Mesendoderm (in vitro differentiated cells): Measurements from ENCODE around the gene ZNF574.
"Not testable (repeated sequence)": the region's sequence is repeated elsewhere in the genome, so short reads cannot be mapped to it uniquely, and the experiment has no call there.

Source experiments
- DNase-seq: peaks from one replicate; pipeline ENCODE4 v3.0.0; 2013
- H2AK5ac ChIP-seq: 2 replicates; pipeline ENCODE4 v1.6.1; 2013; ENCODE audit warnings: low read length, inconsistent platforms
- H2BK120ac ChIP-seq: 2 replicates; pipeline ENCODE4 v1.6.1; 2013; ENCODE audit warnings: low read depth, mild to moderate bottlenecking, low read length, moderate library complexity, mixed read lengths
- H2BK15ac ChIP-seq: replicated peaks from 2 replicates; pipeline ENCODE4 v1.6.1; 2013; ENCODE audit warnings: low read depth, mild to moderate bottlenecking, moderate library complexity
- H2BK5ac ChIP-seq: 2 replicates; pipeline ENCODE4 v1.6.1; 2013; ENCODE audit warnings: low read length, inconsistent platforms
- H3K18ac ChIP-seq: 2 replicates; pipeline ENCODE4 v1.6.1; 2013; ENCODE audit warnings: mild to moderate bottlenecking, low read length, mixed read lengths
- H3K23ac ChIP-seq: one replicate; pipeline ENCODE4 v1.6.1; 2013; ENCODE audit warnings: low read length
- H3K27ac ChIP-seq: 2 replicates; pipeline ENCODE4 v1.5.1; 2013; ENCODE audit warnings: low read depth, mild to moderate bottlenecking, inconsistent platforms, low read length, moderate library complexity
- H3K27me3 ChIP-seq: 2 replicates; pipeline ENCODE4 v1.6.1; 2013; ENCODE audit warnings: low read length, control low read depth, mild to moderate bottlenecking, inconsistent platforms; ENCODE audit not compliant: insufficient read depth, poor library complexity
- H3K36me3 ChIP-seq: 2 replicates; pipeline ENCODE4 v1.6.1; 2013; ENCODE audit warnings: low read length, inconsistent platforms; ENCODE audit not compliant: control insufficient read depth, insufficient read depth
- H3K4ac ChIP-seq: one replicate; pipeline ENCODE4 v1.6.1; 2013; ENCODE audit warnings: low read depth, mild to moderate bottlenecking, low read length, moderate library complexity
- H3K4me1 ChIP-seq: 2 replicates; pipeline ENCODE4 v1.6.1; 2013; ENCODE audit warnings: low read depth, low read length, inconsistent platforms; ENCODE audit not compliant: control insufficient read depth
- H3K4me2 ChIP-seq: 2 replicates; pipeline ENCODE4 v1.6.1; 2013; ENCODE audit warnings: low read length
- H3K4me3 ChIP-seq: 2 replicates; pipeline ENCODE4 v1.5.1; 2013; ENCODE audit warnings: mild to moderate bottlenecking, low read length
- H3K56ac ChIP-seq: one replicate; pipeline ENCODE4 v1.6.1; 2013; ENCODE audit warnings: low read length
- H3K79me1 ChIP-seq: 2 replicates; pipeline ENCODE4 v1.6.1; 2013; ENCODE audit warnings: low read length, inconsistent platforms
- H3K79me2 ChIP-seq: 2 replicates; pipeline ENCODE4 v1.6.1; 2013; ENCODE audit warnings: mild to moderate bottlenecking, low read length; ENCODE audit not compliant: control insufficient read depth, insufficient read depth
- H3K9ac ChIP-seq: 2 replicates; pipeline ENCODE4 v1.6.1; 2013; ENCODE audit warnings: low read length, inconsistent platforms
- H4K5ac ChIP-seq: one replicate; pipeline ENCODE4 v1.6.1; 2013; ENCODE audit warnings: low read length
- H4K8ac ChIP-seq: one replicate; pipeline ENCODE4 v1.6.1; 2013; ENCODE audit warnings: low read depth, mild to moderate bottlenecking, control low read depth, low read length, moderate library complexity
- WGBS: extraction: QIAGEN DNeasy Blood & Tissue Kit; methylation state at CpG from one replicate; pipeline ENCODE4 v1.1.7; 2013; ENCODE audit warnings: low lambda C conversion rate, missing lambda C conversion rate; ENCODE audit not compliant: insufficient coverage; ENCODE audit errors: extremely low coverage; 5-methylcytosine and 5-hydroxymethylcytosine counted together

The ZNF574 gene

DNA sequence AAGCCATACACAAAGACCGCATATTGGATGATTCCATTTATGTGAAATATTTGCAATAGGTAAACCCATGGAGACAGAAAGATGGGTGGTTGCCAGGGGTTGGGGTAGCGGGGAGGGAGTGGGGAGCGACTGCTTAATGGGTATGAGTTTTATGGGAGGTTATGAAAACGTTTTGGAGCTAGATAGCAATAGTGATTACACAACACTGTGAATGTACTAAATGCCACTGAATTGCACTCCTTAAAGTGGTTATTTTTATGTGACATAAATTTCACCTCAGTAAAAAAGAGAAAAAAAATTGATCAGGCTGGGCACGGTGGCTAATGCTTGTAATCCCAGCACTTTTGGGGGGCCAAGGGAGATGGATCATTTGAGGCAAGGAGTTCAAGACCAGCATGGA is 42.6 kb upstream of the ZNF574 start:
- Histone ChIP-seq H3K56ac (no peak overlapping the region), H3K18ac (no peak overlapping the region), H3K9ac (no peak overlapping the region), H3K79me2 (no peaks in the 10 kb centered on the region), H2BK15ac (no peak overlapping the region), H4K5ac (no peak overlapping the region), H2BK5ac (no peak overlapping the region), H2AK5ac (no peak overlapping the region), H4K8ac (no peak overlapping the region), H3K27ac (no peak overlapping the region), H3K4me3 (no peak overlapping the region), H3K4me1 (no peaks in the 10 kb centered on the region), H3K79me1 (no peaks in the 10 kb centered on the region), H3K36me3 (no peaks in the 10 kb centered on the region), H3K27me3 (no peaks in the 10 kb centered on the region), H3K4ac (no peak overlapping the region), H3K4me2 (no peak overlapping the region), H3K23ac (no peak overlapping the region), H2BK120ac (no peak overlapping the region)
- no peak for DNase-seq
- 100% methylated on average over 3 of the region's 5 CpGs for WGBS

DNA sequence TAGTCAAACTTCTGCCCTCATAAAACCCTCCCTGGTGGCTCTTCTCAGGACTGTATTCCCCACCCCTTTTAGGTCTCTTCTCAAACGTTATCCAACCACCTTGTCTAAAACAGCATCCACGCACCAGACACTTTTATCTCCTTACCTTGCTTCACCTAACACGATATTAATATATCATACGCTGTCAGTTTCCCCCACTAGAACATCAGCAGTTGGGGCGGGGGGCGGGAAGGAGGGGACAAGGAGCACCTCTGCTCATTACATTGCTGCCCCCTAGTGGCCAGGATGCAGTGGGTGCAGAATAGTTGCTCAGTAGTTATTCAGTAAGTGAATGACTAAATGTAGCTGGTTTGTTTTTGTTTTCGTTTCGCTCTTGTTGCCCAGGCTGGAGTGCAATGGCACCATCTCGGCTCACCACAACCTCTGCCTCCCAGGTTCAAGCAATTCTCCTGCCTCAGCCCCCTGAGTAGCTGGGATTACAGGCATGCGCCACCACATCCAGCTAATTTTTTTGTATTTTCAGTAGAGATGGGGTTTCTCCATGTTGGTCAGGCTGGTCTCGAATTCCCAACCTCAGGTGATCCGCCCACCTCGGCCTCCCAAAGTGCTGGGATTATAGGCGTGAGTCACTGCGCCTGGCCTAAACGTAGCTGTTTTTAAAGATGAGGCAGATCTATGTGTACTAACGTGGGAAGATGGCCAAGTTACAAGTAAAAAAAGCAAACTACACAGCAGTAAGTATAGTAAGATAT is 41.1 kb upstream of the ZNF574 start:
- H3K36me3 ChIP-seq, H3K27me3 ChIP-seq, H2BK120ac ChIP-seq, H3K4me2 ChIP-seq, H3K23ac ChIP-seq, H3K56ac ChIP-seq, H4K8ac ChIP-seq, H2BK15ac ChIP-seq, H3K79me2 ChIP-seq, H4K5ac ChIP-seq, H3K27ac ChIP-seq, H3K18ac ChIP-seq, H3K4me3 ChIP-seq, H2BK5ac ChIP-seq, H3K4me1 ChIP-seq, H2AK5ac ChIP-seq, H3K79me1 ChIP-seq, H3K4ac ChIP-seq, H3K9ac ChIP-seq: not testable (repeated sequence)
- peak; percentile 90 for DNase-seq
- WGBS, result no CpG with 5 or more reads among the region's 17 CpGs

DNA sequence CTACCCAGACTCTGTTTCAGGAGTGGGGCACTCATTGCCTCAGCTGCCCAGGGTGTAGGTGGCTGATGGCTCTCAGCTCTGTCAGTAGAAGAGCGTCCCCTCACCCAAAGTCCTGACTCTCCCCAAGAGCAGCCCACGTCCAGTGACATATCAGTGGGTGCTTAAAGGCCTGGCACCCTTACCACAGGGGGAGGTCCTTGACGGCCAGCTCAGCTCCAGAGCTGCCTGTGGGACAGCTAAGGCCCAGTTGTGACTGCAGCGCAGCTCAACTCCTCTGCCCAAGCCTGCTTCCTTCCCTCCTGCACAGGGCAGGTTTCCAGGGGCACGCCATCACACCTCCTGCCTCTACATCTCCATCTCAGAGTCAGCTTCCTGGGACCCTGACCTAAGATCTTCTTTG is 38.3 kb upstream of the ZNF574 start:
- H2BK120ac ChIP-seq, result no peak overlapping the region
- H3K27me3 ChIP-seq, result no peaks in the 10 kb centered on the region
- H2AK5ac ChIP-seq, result no peak overlapping the region
- H3K4me1 ChIP-seq, result no peaks in the 10 kb centered on the region
- H3K4ac ChIP-seq, result no peak overlapping the region
- no peak overlapping the region for H3K4me2 ChIP-seq
- H3K36me3 ChIP-seq, result peaks cover 1% of the 10 kb centered on the region
- no peak overlapping the region for H3K23ac ChIP-seq
- WGBS, result no CpG with 5 or more reads among the region's 5 CpGs
- no peaks in the 10 kb centered on the region for H3K79me1 ChIP-seq
- no peaks in the 10 kb centered on the region for H3K79me2 ChIP-seq
- no peak overlapping the region for H3K56ac ChIP-seq
- H3K18ac ChIP-seq, result no peak overlapping the region
- no peak overlapping the region for H3K27ac ChIP-seq
- H4K5ac ChIP-seq, result no peak overlapping the region
- H4K8ac ChIP-seq, result no peak overlapping the region
- H2BK15ac ChIP-seq, result no peak overlapping the region
- no peak overlapping the region for H3K9ac ChIP-seq
- no peak overlapping the region for H3K4me3 ChIP-seq
- DNase-seq, result no peak
- no peak overlapping the region for H2BK5ac ChIP-seq

DNA sequence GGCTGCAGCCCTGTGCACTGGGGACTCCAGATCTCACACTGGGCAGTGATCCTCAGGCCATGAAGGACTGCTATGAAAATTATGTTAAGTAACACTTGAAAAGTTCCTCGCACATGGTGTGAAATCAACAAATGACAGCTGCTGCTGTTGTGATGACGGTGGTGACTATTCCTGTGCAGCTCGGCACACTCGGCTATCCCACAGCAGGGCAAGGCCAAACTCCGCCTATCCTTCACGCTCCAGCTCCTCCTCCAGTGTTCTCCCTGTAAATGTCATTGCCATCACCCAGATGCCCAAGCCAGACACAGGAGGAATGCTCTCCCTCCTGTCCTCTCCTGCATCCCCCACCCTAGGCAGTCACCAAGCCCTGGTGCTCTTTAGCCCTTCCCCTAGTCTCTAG is 37.3 kb upstream of the ZNF574 start:
- Histone ChIP-seq H4K8ac (no peak overlapping the region), H3K79me2 (no peaks in the 10 kb centered on the region), H3K4me1 (no peaks in the 10 kb centered on the region), H4K5ac (no peak overlapping the region), H3K36me3 (peaks cover 1% of the 10 kb centered on the region), H2BK5ac (no peak overlapping the region), H3K4me3 (no peak overlapping the region), H3K4ac (no peak overlapping the region), H2BK15ac (no peak overlapping the region), H3K23ac (no peak overlapping the region), H3K27ac (no peak overlapping the region), H3K79me1 (no peaks in the 10 kb centered on the region), H3K4me2 (no peak overlapping the region), H3K9ac (no peak overlapping the region), H2AK5ac (no peak overlapping the region), H3K27me3 (no peaks in the 10 kb centered on the region), H3K18ac (no peak overlapping the region), H2BK120ac (no peak overlapping the region), H3K56ac (no peak overlapping the region)
- no peak for DNase-seq
- no CpG with 5 or more reads among the region's 6 CpGs for WGBS

GRCh38 chr19:42040031-42040430 is 35.9 kb upstream of the ZNF574 start:
- Histone ChIP-seq H3K4ac (no peak overlapping the region), H2BK5ac (no peak overlapping the region), H3K4me2 (no peak overlapping the region), H3K18ac (no peak overlapping the region), H4K8ac (no peak overlapping the region), H2BK120ac (no peak overlapping the region), H3K79me2 (no peaks in the 10 kb centered on the region), H3K4me3 (no peak overlapping the region), H4K5ac (no peak overlapping the region), H3K79me1 (no peaks in the 10 kb centered on the region), H3K56ac (no peak overlapping the region), H3K23ac (no peak overlapping the region), H3K4me1 (no peaks in the 10 kb centered on the region), H3K27ac (no peak overlapping the region), H2BK15ac (no peak overlapping the region), H3K9ac (no peak overlapping the region), H3K27me3 (no peaks in the 10 kb centered on the region), H2AK5ac (no peak overlapping the region), H3K36me3 (peaks cover 1% of the 10 kb centered on the region)
- DNase-seq, result no peak

GRCh38 chr19:42040491-42040890 is 35.5 kb upstream of the ZNF574 start:
- H2BK120ac ChIP-seq, H2BK5ac ChIP-seq, H4K5ac ChIP-seq, H3K27ac ChIP-seq, H3K79me1 ChIP-seq, H3K4me3 ChIP-seq, H3K18ac ChIP-seq, H2BK15ac ChIP-seq, H3K4me1 ChIP-seq, H3K4me2 ChIP-seq, DNase-seq, H3K56ac ChIP-seq, H3K23ac ChIP-seq, H3K9ac ChIP-seq, H3K4ac ChIP-seq, H3K36me3 ChIP-seq, H2AK5ac ChIP-seq, H3K27me3 ChIP-seq, H4K8ac ChIP-seq, H3K79me2 ChIP-seq: not testable (repeated sequence)
- no CpG with 5 or more reads among the region's 9 CpGs for WGBS
